ENCODE measurements around the gene RANBP3L. TPM values are rescaled to one million over a fixed set of nuclear protein-coding genes. Genes with fewer than 3 reads are reported as not detected.
"Not testable (repeated sequence)": the region's sequence is repeated elsewhere in the genome, so short reads cannot be mapped to it uniquely, and the experiment has no call there.

The RANBP3L gene
- total RNA-seq, 1 donor from 2014 or later = 4.3 TPM

DNA sequence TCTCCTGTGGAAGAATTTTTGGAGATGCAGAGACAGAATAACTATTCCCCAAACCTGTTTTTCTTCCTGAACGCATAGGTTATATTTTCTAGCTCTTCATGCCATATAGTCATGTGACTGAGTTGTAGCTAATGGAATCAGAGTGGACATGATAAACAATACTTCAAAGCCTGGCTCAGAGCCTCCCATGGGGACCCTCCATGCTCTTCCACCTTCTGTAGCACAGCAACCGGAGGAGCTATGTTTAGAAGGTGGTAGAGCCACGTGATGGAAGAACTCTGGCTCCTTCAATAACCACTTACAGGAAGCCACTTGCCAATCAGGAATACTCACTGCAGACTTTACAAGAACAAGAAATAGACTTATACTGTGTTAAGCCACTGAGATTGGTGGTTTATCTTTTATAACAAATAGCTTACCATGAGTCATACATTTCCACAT is 99.2 kb downstream of the RANBP3L start:
- Mint-ChIP-seq H3K4me1 (ENCODE audit: unreplicated experiment) (no peaks in the 10 kb centered on the region), H3K36me3 (ENCODE audit: unreplicated experiment) (peaks cover 35% of the 10 kb centered on the region), H3K4me3 (ENCODE audit: unreplicated experiment) (no peak overlapping the region), H3K27me3 (ENCODE audit: unreplicated experiment) (no peaks in the 10 kb centered on the region), H3K9me3 (ENCODE audit: unreplicated experiment) (no peaks in the 10 kb centered on the region), H3K27ac (ENCODE audit: unreplicated experiment) (no peak overlapping the region)
- TF ChIP-seq, protein P1, sequence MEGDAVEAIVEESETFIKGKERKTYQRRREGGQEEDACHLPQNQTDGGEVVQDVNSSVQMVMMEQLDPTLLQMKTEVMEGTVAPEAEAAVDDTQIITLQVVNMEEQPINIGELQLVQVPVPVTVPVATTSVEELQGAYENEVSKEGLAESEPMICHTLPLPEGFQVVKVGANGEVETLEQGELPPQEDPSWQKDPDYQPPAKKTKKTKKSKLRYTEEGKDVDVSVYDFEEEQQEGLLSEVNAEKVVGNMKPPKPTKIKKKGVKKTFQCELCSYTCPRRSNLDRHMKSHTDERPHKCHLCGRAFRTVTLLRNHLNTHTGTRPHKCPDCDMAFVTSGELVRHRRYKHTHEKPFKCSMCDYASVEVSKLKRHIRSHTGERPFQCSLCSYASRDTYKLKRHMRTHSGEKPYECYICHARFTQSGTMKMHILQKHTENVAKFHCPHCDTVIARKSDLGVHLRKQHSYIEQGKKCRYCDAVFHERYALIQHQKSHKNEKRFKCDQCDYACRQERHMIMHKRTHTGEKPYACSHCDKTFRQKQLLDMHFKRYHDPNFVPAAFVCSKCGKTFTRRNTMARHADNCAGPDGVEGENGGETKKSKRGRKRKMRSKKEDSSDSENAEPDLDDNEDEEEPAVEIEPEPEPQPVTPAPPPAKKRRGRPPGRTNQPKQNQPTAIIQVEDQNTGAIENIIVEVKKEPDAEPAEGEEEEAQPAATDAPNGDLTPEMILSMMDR (IDR thresholded peaks at IDR 0.05) = no peak
- no peak for DNase-seq (ENCODE audit: extremely low spot score, unreplicated experiment)

DNA sequence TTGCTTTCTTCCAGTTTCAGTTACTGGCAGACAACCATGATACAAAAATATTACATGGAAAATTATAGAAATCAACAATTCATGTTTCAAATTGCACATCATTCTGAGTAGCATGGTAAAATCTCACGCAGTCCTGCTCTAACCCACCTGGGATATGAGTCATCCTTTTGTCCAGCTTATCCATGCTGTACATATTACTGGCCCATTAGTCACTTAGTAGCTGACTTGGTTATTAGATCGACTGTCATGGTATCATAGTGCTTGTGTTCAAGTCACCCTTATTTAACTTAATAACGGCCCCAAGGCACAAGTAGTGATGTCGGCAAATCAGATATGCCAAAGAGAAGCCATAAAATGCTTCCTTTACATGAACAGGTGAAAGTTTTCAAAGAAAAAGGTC is 101.2 kb downstream of the RANBP3L start:
- H3K27ac Mint-ChIP-seq (ENCODE audit: unreplicated experiment) = no peak overlapping the region
- no peaks in the 10 kb centered on the region for H3K27me3 Mint-ChIP-seq (ENCODE audit: unreplicated experiment)
- no peaks in the 10 kb centered on the region for H3K9me3 Mint-ChIP-seq (ENCODE audit: unreplicated experiment)

DNA sequence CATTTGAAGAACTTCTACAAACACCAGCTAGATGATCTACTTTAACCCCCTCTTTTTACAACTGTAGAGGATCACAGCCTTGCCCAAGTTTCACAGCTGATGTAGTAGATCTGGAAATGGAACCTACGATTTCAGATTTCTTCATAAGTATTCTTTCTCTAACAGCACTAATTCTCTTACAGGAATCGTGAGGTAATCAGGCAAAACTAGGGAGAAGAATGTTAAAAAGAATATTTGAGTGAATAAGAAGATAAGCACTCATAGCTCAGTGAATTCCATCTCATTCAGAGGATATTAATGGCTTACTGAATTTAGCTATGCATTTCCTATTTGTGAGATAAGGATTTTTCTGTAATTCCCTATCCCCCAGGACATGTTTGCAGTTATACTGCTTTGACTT is 102.1 kb downstream of the RANBP3L start:
- no peaks in the 10 kb centered on the region for H3K9me3 Mint-ChIP-seq (ENCODE audit: unreplicated experiment)
- H3K4me3 Mint-ChIP-seq (ENCODE audit: unreplicated experiment) = no peak overlapping the region
- TF ChIP-seq, protein P1 (IDR thresholded peaks at IDR 0.05) = no peak
- H3K27me3 Mint-ChIP-seq (ENCODE audit: unreplicated experiment) = no peaks in the 10 kb centered on the region
- no peak overlapping the region for H3K27ac Mint-ChIP-seq (ENCODE audit: unreplicated experiment)
- H3K4me1 Mint-ChIP-seq (ENCODE audit: unreplicated experiment) = no peaks in the 10 kb centered on the region
- peaks cover 50% of the 10 kb centered on the region for H3K36me3 Mint-ChIP-seq (ENCODE audit: unreplicated experiment)
- DNase-seq (ENCODE audit: extremely low spot score, unreplicated experiment) = no peak

More for the DNA sequence above, 101.2 kb downstream of the RANBP3L start:
- TF ChIP-seq, protein P1 (IDR thresholded peaks at IDR 0.05) = no peak
- Mint-ChIP-seq H3K4me1 (ENCODE audit: unreplicated experiment) (no peaks in the 10 kb centered on the region), H3K4me3 (ENCODE audit: unreplicated experiment) (no peak overlapping the region), H3K36me3 (ENCODE audit: unreplicated experiment) (peaks cover 49% of the 10 kb centered on the region)
- no peak for DNase-seq (ENCODE audit: extremely low spot score, unreplicated experiment)

DNA sequence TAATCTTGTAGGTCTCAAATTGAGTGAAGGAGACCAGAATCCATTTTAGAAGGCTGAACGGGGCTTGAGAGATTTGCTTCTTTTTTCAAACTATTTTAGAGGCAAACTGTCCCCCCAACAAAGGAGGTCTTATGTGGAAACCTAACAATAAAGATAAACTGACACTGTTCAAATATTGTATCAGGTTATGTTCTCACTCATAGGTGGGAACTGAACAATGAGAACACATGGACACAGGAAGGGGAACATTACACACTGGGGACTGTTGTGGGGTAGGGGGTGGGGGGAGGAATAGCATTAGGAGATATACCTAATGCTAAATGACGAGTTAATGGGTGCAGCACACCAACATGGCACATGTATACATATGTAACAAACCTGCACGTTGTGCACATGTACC is 102.9 kb downstream of the RANBP3L start:
- H3K4me3 Mint-ChIP-seq (ENCODE audit: unreplicated experiment); H3K27ac Mint-ChIP-seq (ENCODE audit: unreplicated experiment); DNase-seq (ENCODE audit: extremely low spot score, unreplicated experiment); H3K9me3 Mint-ChIP-seq (ENCODE audit: unreplicated experiment); H3K4me1 Mint-ChIP-seq (ENCODE audit: unreplicated experiment); H3K27me3 Mint-ChIP-seq (ENCODE audit: unreplicated experiment): not testable (repeated sequence)
- peaks cover 51% of the 10 kb centered on the region for H3K36me3 Mint-ChIP-seq (ENCODE audit: unreplicated experiment)

Other genes starting within 250 kb of the RANBP3L start
- not detected in 2 replicates for gene UGT3A2, start 235.0 kb downstream of the RANBP3L start, total RNA-seq
- 8.2 and 9.9 TPM in 2 replicates for gene LMBRD2, start 150.0 kb downstream of the RANBP3L start, total RNA-seq
- 28.4 and 28.9 TPM in 2 replicates for gene SKP2, start 149.8 kb downstream of the RANBP3L start, total RNA-seq
- 26.0 and 26.4 TPM in 2 replicates for gene NADK2, start 60.0 kb downstream of the RANBP3L start, total RNA-seq